ENCODE measurements around the gene APOLD1. TPM values are rescaled to one million over a fixed set of nuclear protein-coding genes. Genes with fewer than 3 reads are reported as not detected.
"Not testable (repeated sequence)": the region's sequence is repeated elsewhere in the genome, so short reads cannot be mapped to it uniquely, and the experiment has no call there.

APOLD1 gene
- total and polyA plus RNA-seq, 8 donors, result 1.6 to 6.4 (median 3.0) TPM

- FAIRE-seq (no peak), DNase-seq (no peak), ATAC-seq (no peak)
- TF ChIP-seq, protein P1, sequence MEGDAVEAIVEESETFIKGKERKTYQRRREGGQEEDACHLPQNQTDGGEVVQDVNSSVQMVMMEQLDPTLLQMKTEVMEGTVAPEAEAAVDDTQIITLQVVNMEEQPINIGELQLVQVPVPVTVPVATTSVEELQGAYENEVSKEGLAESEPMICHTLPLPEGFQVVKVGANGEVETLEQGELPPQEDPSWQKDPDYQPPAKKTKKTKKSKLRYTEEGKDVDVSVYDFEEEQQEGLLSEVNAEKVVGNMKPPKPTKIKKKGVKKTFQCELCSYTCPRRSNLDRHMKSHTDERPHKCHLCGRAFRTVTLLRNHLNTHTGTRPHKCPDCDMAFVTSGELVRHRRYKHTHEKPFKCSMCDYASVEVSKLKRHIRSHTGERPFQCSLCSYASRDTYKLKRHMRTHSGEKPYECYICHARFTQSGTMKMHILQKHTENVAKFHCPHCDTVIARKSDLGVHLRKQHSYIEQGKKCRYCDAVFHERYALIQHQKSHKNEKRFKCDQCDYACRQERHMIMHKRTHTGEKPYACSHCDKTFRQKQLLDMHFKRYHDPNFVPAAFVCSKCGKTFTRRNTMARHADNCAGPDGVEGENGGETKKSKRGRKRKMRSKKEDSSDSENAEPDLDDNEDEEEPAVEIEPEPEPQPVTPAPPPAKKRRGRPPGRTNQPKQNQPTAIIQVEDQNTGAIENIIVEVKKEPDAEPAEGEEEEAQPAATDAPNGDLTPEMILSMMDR (IDR thresholded peaks at IDR 0.05), result no peak
- Histone ChIP-seq H3K4me3 (no peak overlapping the region), H3K27me3 (no peaks in the 10 kb centered on the region), H3K36me3 (no peaks in the 10 kb centered on the region), H3K27ac (no peak overlapping the region), H3K4me1 (peaks cover 0 to 2% (median 0%) of the 10 kb centered on the region in 3 donors), H3K9me3 (no peaks in the 10 kb centered on the region)
- WGBS, 2 donors, result 84 to 95% methylated on average over 1 of the region's 1 CpG
- intact Hi-C loops (cut with DNase I), result no loop called here
Observed at GRCh38 chr12:12798480-12798879, 13.0 kb downstream of the APOLD1 start.

- H3K4me3 ChIP-seq, result no peak overlapping the region
- no peak for DNase-seq
- no peak for ATAC-seq
- WGBS, 2 donors, result 65 to 69% methylated on average over 8 of the region's 8 CpGs
- TF ChIP-seq, protein P1 (IDR thresholded peaks at IDR 0.05), result no peak
- no peak for FAIRE-seq
- no peaks in the 10 kb centered on the region for H3K9me3 ChIP-seq
- H3K27ac ChIP-seq, result no peak overlapping the region
- peaks cover 0 to 7% (median 0%) of the 10 kb centered on the region in 3 donors for H3K4me1 ChIP-seq
- H3K36me3 ChIP-seq, result no peaks in the 10 kb centered on the region
- no peaks in the 10 kb centered on the region for H3K27me3 ChIP-seq
- intact Hi-C loops (cut with DNase I), result no loop called here
Observed at GRCh38 chr12:12799163-12799920, 13.9 kb downstream of the APOLD1 start.

DNA sequence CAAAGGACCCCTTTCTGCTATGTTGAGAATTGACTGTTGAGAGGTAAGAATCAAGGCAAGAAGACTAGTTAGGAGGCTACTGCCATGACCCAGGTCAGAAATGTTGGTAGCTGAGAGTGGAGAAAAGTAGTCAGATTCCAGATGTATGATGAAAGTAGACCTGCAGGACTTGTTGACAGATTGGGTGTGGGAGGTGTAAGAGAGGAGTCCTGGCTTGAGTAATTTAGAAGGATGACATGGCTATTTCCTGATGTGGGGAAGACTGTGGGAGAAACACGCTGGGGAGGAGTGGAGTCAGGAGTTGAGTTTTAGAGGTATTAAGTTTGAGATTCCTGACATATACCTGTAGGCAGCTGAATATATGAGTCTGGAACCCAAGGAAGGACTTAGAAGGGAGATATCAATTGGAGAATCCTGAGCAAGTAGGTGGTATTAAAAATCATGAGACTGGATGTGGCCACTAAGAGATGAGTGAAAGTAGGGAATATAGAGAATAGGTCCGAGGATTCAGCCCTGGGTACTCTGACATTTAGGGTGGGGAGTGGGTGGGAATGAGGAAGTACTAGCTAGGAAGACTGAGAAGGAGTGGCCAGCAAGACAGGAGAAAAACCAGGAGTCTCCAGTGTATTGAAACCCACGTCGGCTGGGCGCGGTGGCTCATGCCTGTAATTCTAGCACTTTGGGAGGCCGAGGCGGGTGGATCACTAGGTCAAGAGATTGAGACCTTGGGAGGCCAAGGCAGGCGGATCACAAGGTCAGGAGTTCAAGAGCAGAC, 15.1 kb downstream of the APOLD1 start:
- no peak for ATAC-seq
- TF ChIP-seq, protein P1 (IDR thresholded peaks at IDR 0.05), result no peak
- Histone ChIP-seq H3K4me1 (peaks cover 0 to 7% (median 0%) of the 10 kb centered on the region in 3 donors), H3K9me3 (no peaks in the 10 kb centered on the region), H3K36me3 (no peaks in the 10 kb centered on the region), H3K4me3 (no peak overlapping the region), H3K27me3 (no peaks in the 10 kb centered on the region), H3K27ac (no peak overlapping the region)
- DNase-seq, result no peak
- 75 to 81% methylated on average over 8 to 9 of the region's 9 CpGs for WGBS, 2 donors
- no peak for FAIRE-seq
- intact Hi-C loops (cut with DNase I), result no loop called here

DNA sequence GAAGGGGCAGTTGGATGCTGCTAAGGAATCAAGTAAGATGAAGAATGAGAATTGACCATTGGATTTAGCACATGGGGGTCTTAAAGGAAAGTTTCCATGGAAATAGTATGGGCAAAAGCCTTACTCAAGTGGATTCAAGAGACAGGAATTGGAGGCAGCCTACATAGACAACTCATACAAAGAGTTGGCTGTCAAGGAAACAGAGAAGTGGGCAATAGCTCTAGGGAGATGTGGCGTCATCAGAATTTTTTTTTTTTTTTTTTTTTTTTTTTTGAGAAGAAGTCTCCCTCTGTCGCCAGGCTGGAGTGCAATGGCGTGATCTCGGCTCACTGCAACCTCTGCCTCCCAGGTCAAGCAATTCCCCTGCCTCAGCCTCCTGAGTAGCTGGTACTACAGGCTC, 16.2 kb downstream of the APOLD1 start:
- H3K9me3 ChIP-seq; FAIRE-seq; DNase-seq; H3K36me3 ChIP-seq; H3K27me3 ChIP-seq; ATAC-seq; intact Hi-C loops (cut with DNase I); H3K27ac ChIP-seq; H3K4me1 ChIP-seq; H3K4me3 ChIP-seq: not testable (repeated sequence)
- 96 to 97% methylated on average over 3 to 4 of the region's 4 CpGs for WGBS, 2 donors

- no peaks in the 10 kb centered on the region for H3K36me3 ChIP-seq
- TF ChIP-seq, protein P1 (IDR thresholded peaks at IDR 0.05), result no peak
- peak overlapping the region in 2 of 4 donors; percentile 46 to 51 for H3K27ac ChIP-seq
- no peaks in the 10 kb centered on the region for H3K27me3 ChIP-seq
- H3K9me3 ChIP-seq, result no peaks in the 10 kb centered on the region
- WGBS, 2 donors, result 69 to 73% methylated on average over 2 of the region's 2 CpGs
- ATAC-seq, result peak; percentile 95 to 97 (median 96)
- FAIRE-seq, result no peak
- H3K4me3 ChIP-seq, result no peak overlapping the region
- peaks cover 0 to 7% (median 0%) of the 10 kb centered on the region in 3 donors for H3K4me1 ChIP-seq
- intact Hi-C loops (cut with DNase I), result no loop called here
- peak in 5 of 6 donors; percentile 55 to 83 (median 68) for DNase-seq
Observed at GRCh38 chr12:12803186-12803585, 17.7 kb downstream of the APOLD1 start.
